ENCODE measurements around the gene IER5.

Gene IER5

DNA sequence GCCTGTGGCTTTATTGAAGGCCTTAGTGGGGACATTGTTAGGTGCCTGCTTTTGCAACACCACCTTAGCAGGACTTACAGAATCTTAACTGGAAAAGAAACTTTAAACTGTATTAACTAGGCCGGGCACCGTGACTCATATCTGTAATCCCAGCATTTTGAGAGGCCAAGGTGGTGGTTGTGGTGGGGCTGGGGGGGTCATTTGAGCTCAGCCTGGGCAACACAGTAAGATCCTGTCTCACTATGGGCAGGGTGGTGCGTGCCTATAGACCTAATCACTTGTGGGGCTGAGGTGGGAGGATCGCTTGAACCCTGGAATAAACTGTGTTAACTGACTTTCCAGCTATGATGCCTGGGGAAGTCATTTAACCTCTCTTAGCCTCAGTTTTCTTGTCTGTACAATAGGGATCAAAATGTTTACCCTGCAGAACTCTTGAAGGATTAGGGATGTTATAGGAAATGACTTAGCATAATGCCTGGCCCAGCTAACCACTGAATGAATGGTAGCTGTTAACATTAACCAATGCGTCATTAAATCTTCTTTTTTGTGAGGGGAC lies 39.5 kb downstream of the IER5 start:
- H3K4me3 Mint-ChIP-seq = no peak overlapping the region
- no peaks in the 10 kb centered on the region for H3K9me3 Mint-ChIP-seq

DNA sequence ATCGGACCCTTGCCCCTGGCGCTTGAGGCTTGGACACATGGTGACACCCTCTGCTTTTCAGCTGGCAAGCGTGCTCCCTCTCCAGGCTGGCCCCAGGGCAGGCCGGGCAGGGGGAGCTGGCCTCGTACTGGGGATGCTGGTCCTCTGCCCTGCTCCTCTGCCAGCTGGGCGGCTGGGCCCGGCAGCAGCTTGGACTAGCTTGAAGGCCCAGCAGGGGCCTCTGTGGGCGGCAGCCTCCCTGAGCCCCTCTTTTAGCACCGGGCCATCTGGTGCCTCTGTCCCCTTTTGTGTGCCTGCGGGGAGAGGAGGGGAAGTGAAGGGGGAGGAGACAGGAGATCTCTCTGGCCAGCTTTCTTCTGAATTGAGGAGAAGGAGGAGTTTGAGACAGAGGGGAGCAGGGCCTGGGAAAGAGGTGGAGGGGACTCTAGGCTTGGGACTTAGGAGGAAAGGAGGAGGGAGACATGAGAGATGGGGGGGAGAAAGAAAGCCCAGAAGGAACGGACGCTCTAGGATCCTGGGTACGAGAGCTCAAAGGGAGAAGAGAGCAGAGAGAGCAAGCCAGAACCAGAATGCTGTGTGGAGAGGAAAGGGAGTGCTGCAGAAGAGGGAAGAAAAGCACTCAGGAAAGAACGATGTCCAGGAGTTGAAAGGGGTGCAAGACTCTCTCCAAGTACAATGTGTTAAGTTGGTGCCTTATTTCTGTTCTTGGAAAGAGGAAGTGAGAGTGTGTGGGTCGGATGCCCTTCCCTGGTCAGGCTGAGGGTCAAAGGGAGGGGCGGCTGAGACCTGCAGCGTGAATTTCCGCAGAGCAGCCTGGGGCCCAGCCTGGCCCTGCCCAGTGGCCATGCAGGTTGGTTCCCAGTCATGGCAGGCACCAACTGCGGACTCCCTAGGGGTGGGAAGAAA lies 40.3 kb downstream of the IER5 start:
- no peak for ATAC-seq

More for the DNA sequence above, 39.5 kb downstream of the IER5 start:
- peak in 1 of 2 donors; percentile 40 for DNase-seq
- Mint-ChIP-seq H3K27ac (no peak overlapping the region), H3K4me1 (peaks cover 70% of the 10 kb centered on the region), H3K27me3 (peaks cover 25% of the 10 kb centered on the region)
- peak; percentile 66 for ATAC-seq

DNA sequence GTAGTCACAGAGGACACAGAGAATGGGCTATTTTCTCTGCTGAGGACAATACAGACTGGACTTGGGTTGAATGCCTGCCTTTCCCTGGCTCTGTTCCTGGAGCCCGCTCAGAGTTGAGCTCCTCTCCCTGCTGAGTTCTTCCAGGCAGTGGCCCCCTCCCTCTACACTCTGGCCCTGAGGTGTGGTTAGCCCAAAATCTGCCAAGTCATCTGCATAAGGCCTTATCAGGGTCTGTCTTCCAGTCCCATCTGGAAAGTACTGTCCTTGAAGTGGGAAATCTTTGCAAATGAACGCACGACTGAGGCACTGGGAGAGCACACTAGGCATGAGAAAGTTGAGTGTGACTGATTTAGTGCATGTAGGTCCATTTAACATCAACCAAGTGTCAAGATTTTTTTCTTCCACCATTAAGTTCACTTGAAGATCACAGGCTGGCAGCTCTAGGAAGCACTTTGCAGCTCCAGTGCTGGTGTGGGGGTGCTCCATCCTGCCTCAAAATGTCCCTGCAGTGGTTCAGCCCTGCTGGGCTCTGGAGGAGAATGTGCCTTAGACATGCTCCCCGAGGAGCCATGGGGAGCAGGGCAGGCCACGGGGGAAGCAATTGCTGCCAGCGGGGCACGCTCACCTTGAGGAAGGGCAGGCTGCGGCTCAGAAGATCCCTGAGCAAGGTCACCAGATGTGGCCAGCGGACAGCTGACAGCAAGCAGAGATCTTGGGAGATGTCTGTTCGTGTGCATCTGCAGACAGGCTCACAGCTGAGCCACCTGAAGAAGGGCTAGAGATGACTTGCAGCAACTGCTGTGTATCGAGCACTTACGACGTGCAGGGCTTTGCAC lies 41.5 kb downstream of the IER5 start:
- Mint-ChIP-seq H3K9me3 (no peaks in the 10 kb centered on the region), H3K27me3 (peaks cover 25% of the 10 kb centered on the region), H3K4me1 (peaks cover 82% of the 10 kb centered on the region), H3K27ac (no peak overlapping the region), H3K4me3 (no peak overlapping the region)
- ATAC-seq (no peak), DNase-seq (no peak)

More for the DNA sequence above, 40.3 kb downstream of the IER5 start:
- Mint-ChIP-seq H3K9me3 (no peaks in the 10 kb centered on the region), H3K4me1 (peaks cover 79% of the 10 kb centered on the region), H3K4me3 (peak overlapping the region in 1 of 2 donors; percentile 30), H3K27ac (peak overlapping the region in 1 of 2 donors; percentile 63), H3K27me3 (peaks cover 25% of the 10 kb centered on the region)
- DNase-seq = no peak

DNA sequence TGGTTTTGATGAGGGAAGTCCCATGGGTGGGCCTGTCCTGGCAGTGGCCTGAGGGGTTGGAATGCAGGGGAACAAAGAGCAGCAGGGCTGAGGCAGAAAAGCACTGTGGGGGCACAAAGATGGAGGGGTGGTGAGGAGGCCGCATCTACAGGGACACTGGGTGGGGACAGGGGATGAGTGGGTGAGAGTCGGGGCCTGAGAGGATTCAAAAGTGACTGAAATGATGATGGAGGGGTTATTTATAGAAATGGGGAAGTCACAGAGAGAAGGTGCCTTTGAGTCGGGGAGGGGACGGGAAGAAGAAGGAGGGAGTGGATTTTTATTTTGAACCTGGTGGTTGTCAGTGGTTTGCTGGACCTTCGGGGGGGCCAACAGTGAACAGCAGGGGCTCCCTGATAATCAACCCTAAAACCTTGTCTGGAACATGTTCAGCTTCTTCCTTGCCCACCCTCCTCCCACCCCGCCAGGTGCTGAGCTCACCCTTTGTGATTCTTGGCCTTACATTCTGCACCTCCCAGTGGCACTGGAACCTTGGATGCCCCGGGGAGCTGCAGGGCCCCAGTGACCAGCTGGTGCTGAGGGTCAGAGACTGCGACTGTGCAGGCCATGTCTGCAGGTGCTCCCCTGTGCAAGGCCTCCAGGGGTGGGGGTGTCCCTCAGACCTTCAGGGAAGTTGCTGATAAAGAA lies 42.9 kb downstream of the IER5 start:
- no peak overlapping the region for H3K4me3 Mint-ChIP-seq
- no peak overlapping the region for H3K27ac Mint-ChIP-seq
- peaks cover 25% of the 10 kb centered on the region for H3K27me3 Mint-ChIP-seq
- no peaks in the 10 kb centered on the region for H3K9me3 Mint-ChIP-seq
- DNase-seq (no peak), ATAC-seq (no peak)
- H3K4me1 Mint-ChIP-seq = peaks cover 91% of the 10 kb centered on the region

DNA sequence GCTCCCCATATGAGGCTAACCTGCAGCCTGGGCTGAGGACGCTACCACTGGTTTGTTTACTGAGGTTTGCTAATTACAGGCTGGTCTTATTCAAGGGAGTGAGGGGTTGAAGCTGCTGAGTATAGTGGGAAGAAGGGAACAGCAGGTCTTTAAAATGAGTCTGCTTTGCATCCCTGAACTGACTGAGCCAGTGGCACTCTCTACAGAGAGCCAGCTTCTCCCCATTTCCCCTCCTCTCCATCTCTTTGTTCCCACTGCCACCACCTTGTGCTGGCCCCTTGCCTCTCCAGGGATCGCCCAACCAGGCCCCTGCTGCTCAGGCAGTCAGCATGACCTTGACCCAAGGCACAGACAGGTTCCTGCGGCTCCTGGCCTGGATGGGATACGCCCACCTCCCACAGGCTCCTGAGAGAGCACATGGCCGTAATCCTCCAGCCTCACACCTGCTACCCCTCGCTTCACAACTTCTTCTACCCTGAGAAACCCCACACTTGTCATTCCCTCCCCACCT lies 45.0 kb downstream of the IER5 start:
- peaks cover 92% of the 10 kb centered on the region for H3K4me1 Mint-ChIP-seq
- H3K27ac Mint-ChIP-seq = peak overlapping the region in 1 of 2 donors; percentile 19
- H3K9me3 Mint-ChIP-seq = no peaks in the 10 kb centered on the region
- H3K4me3 Mint-ChIP-seq = no peak overlapping the region
- ATAC-seq = no peak
- H3K27me3 Mint-ChIP-seq = peaks cover 23% of the 10 kb centered on the region
- no peak for DNase-seq

DNA sequence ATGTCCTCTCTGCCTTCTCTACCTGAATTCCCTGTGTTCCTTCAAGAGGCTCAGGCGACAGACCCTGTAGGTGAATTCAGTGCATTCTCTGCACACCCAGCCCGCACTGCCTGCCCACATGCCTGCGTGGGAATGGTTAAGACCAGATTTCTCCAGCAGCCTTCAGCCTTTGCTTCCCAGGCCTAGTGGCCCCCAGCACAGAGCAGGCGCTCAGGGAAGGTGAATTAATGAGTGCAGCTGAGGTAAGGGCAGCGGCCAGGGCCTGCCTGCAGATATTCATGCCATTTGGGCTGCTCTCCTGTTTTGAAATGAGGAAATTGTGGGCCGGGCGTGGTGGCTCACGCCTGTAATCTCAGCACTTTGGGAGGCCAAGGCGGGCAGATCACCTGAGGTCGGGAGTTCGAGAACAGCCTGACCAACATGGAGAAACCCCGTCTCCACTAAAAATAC lies 45.5 kb downstream of the IER5 start:
- peaks cover 92% of the 10 kb centered on the region for H3K4me1 Mint-ChIP-seq
- H3K27ac Mint-ChIP-seq = peak overlapping the region; percentile 14 to 19
- ATAC-seq (no peak), DNase-seq (no peak)
- H3K27me3 Mint-ChIP-seq = peaks cover 18% of the 10 kb centered on the region
- peak overlapping the region; percentile 17 to 39 for H3K4me3 Mint-ChIP-seq
- no peaks in the 10 kb centered on the region for H3K9me3 Mint-ChIP-seq

DNA sequence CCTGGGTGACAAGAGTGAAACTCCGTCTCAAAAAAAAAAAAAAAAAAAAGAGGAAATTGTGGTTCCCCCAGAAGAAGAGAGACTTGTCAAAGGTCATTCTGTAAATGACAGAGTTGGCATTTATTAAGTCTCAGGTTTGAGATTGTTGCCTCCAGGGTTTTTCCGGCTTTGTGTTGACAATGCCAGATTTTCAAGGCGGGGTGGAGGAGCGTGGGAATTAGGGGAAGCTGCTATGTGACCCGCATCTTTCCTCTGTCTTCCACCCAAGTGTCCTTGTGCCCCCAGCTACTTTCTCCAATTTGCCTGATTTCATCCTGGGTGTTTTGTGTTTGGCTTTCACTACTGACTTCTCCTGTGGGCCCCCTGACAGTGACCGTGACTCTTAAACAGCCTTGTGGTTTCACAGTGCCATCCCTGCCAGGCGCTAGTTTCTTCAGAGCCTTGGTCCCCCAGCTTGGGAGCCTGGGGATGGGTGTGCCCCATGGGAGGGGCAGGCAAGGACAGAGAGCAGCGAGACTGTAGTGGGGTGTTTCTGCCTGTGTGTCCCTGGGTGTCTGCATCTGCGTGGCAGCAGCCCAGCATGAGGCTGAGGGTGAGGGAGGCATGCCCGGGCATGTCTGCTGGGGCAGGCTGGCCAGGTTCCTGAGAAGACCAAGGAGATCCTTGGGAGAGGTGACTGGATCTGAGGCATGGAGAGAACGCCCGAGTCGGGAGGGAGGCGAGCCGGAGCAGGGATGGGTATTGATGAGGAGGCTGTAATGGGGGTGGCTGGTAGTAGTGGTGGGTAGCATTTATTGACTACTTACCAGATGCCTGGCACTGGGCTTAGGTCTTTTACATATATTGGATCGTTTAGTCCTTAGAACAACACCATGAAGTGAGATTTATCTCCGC lies 46.3 kb downstream of the IER5 start:
- ATAC-seq = peak; percentile 87
- DNase-seq = peak; percentile 70 to 80
- H3K27ac Mint-ChIP-seq = peak overlapping the region; percentile 99 to 100
- peaks cover 13% of the 10 kb centered on the region for H3K27me3 Mint-ChIP-seq
- H3K4me1 Mint-ChIP-seq = peaks cover 92% of the 10 kb centered on the region
- H3K4me3 Mint-ChIP-seq = peak overlapping the region; percentile 84 to 88
- H3K9me3 Mint-ChIP-seq = no peaks in the 10 kb centered on the region

DNA sequence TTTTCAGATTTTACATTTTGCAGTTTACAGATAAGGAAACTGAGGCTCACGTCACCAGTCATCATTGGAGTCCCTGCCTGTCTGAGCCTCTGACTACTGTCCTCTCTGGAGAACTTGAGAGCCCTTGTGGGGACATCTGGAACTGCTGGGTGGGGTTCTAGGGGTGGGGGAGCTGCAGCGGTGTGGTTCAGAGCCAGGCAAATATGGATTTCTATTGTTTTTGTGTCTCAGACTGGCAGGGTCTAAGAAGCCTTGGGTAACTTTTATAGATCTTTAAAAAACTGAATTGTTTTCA lies 46.9 kb downstream of the IER5 start:
- H3K9me3 Mint-ChIP-seq = no peaks in the 10 kb centered on the region
- DNase-seq (peak in 1 of 2 donors; percentile 43), ATAC-seq (peak; percentile 58)
- peaks cover 7% of the 10 kb centered on the region for H3K27me3 Mint-ChIP-seq
- H3K4me1 Mint-ChIP-seq = peaks cover 92% of the 10 kb centered on the region
- H3K4me3 Mint-ChIP-seq = peak overlapping the region; percentile 84 to 88
- H3K27ac Mint-ChIP-seq = peak overlapping the region; percentile 99 to 100

DNA sequence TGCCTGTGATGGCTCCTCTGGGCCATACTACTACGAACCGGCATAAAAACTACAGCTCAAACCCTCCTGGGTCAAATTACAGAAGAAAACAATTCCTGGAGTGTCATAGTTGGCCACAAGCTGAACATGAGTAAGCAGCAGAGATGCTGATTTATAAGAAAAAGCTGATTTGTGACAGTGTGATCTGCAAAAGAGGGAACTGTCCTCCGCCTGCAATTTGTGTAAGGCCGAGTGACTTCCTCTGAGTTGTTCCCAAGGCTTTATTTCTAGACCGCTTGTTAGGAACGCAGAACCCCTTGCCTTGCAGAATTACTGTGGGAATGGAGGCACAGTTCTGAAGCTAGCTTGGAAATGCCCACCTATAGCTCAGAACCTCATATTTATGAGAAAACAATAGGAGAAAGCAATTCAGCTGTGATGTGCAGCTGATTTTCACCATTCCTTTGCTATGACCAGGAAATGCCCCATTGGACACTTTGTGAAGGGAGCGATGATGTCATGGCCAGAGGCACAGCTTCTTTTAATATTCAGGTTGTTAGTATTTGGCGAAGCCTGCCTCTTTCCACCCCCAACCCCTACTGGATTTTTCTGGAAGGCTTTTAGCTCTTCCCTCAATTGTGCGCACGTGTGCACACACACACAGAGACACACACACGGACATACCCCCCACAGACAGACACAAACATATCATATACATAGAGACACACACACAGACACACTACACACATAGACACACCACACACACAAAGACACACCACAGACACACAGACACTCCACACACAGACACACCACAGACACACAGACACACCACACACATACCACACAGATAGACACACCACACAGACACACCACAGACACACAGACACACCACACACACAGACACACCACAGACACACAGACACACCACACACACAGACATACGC lies 47.6 kb downstream of the IER5 start:
- no peak for DNase-seq
- Mint-ChIP-seq H3K9me3 (no peaks in the 10 kb centered on the region), H3K27ac (peak overlapping the region; percentile 99 to 100), H3K4me3 (peak overlapping the region in 1 of 2 donors; percentile 84), H3K27me3 (peaks cover under 1% of the 10 kb centered on the region), H3K4me1 (peaks cover 92% of the 10 kb centered on the region)
- ATAC-seq = no peak

DNA sequence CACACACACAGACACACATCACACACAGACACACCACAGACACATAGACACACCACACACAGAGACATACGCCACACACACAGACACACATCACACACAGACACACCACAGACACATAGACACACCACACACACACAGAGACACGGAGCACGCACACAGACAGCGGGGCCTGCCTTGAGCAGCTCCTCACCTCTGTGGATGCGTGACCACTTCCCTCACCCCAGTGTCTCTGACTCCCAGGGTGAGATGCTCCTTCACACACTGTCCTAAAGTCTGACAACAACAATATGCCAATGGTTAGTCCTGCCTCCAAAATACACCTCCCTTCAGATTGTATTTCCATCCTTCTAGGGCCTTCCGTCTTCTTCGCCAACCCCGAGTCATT lies 48.2 kb downstream of the IER5 start:
- ATAC-seq = no peak
- peak overlapping the region in 1 of 2 donors; percentile 95 for H3K27ac Mint-ChIP-seq

DNA sequence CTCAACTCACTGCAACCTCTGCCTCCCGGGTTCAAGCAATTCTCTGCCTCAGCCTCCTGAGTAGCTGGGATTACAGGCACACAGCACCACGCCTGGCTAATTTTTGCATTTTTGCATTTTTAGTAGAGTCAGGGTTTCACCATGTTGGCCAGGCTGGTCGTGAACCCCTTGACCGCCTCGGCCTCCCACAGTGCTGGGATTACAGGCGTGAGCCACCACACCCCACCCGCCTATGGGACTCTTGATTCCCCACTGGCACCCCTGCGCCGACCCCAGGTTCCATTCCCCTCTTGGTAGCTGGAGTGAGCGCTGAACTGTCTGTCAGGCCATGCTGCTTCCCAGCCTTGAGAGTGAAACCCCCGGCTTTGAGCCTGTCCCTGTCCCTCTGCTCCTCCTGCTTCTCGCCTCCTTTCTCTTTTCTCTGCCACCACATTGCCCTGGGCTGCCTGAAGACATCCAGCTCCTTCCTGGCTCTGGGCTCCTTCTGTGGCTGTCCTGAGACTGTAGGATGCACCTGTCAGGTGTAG lies 48.8 kb downstream of the IER5 start:
- Mint-ChIP-seq H3K4me3 (no peak overlapping the region), H3K27me3 (no peaks in the 10 kb centered on the region), H3K9me3 (no peaks in the 10 kb centered on the region), H3K27ac (peak overlapping the region; percentile 30 to 95), H3K4me1 (peaks cover 93% of the 10 kb centered on the region)
- DNase-seq (no peak), ATAC-seq (no peak)

More for the DNA sequence above, 48.2 kb downstream of the IER5 start:
- peaks cover 92% of the 10 kb centered on the region for H3K4me1 Mint-ChIP-seq
- H3K27me3 Mint-ChIP-seq = no peaks in the 10 kb centered on the region
- no peaks in the 10 kb centered on the region for H3K9me3 Mint-ChIP-seq
- DNase-seq = no peak
- H3K4me3 Mint-ChIP-seq = peak overlapping the region in 1 of 2 donors; percentile 31

DNA sequence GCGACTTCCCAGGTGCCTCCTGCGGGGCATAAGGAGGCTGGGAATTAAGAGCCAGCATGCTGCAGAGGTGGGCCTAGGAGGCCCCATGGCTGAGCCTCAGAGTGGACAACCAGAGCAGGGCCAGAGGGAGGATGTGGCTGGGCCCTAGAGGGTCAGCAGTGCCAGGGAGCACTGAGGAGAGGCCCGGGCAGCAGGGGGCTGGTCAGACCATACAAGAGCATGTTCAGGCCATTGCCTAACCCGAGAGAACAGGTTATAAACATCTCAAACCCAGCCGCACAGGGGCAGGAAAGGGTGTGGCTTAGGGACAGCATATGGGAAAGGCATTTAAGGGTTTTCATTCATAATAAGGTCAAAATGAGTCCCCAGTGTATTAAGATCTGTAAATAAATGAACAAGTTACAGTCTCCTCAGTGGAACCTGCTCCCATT lies 51.1 kb downstream of the IER5 start:
- DNase-seq (no peak), ATAC-seq (no peak)
- no peak overlapping the region for H3K27ac Mint-ChIP-seq
- H3K27me3 Mint-ChIP-seq = peaks cover 12% of the 10 kb centered on the region
- no peak overlapping the region for H3K4me3 Mint-ChIP-seq
- H3K9me3 Mint-ChIP-seq = no peaks in the 10 kb centered on the region
- peaks cover 89% of the 10 kb centered on the region for H3K4me1 Mint-ChIP-seq

DNA sequence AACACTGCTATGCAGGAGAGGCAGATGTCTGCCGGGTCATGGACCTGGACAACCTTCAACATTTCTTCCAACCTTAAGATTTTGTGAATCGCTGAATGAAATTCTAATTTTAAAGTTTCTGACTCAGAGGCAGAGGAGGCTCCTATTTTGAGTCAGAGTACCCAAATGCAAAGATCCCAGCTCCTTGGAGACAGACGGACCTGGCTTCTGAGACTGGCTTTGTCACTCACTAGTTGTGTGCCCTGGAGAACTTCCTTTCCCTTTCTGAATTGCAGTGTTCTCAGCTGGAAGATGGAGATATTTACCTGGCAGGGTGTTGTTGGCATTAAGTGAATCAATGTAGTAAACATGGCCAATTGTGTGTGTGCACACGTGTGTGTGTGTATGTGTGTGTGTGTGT lies 51.9 kb downstream of the IER5 start:
- peak overlapping the region; percentile 63 to 74 for H3K4me3 Mint-ChIP-seq
- peaks cover 82% of the 10 kb centered on the region for H3K4me1 Mint-ChIP-seq
- no peak for ATAC-seq

More for the DNA sequence above, 51.9 kb downstream of the IER5 start:
- Mint-ChIP-seq H3K27ac (peak overlapping the region in 1 of 2 donors; percentile 57), H3K27me3 (peaks cover 12% of the 10 kb centered on the region), H3K9me3 (no peaks in the 10 kb centered on the region)
- no peak for DNase-seq
